Measurements from ENCODE around the gene HOXB6.

- no peak for TF ChIP-seq ZFP30 (CRISPR knock-in tag; IDR thresholded peaks at IDR 0.05)
- no peak for TF ChIP-seq PATZ1 (CRISPR knock-in tag; IDR thresholded peaks at IDR 0.05; ENCODE audit: borderline replicate concordance)
- TF ChIP-seq ZFP3 (CRISPR knock-in tag; IDR thresholded peaks at IDR 0.05): no peak
- TF ChIP-seq ARNTL (CRISPR knock-in tag; IDR thresholded peaks at IDR 0.05; ENCODE audit: borderline replicate concordance, low read depth): no peak
- no peak for TF ChIP-seq RARB (CRISPR knock-in tag; IDR thresholded peaks at IDR 0.05)
- no peak for TF ChIP-seq CREB5 (CRISPR knock-in tag; IDR thresholded peaks at IDR 0.05; ENCODE audit: low read depth)
- TF ChIP-seq ZC3H10 (CRISPR knock-in tag; IDR thresholded peaks at IDR 0.05): no peak
- no peak for TF ChIP-seq GLIS3 (CRISPR knock-in tag; IDR thresholded peaks at IDR 0.05)
- TF ChIP-seq TCF4 (CRISPR knock-in tag; IDR thresholded peaks at IDR 0.05; ENCODE audit: borderline replicate concordance): no peak
These were observed 622 bp downstream of the HOXB6 start for GRCh38 chr17:48603959-48604769.

All from SK-N-SH treated with all-trans-retinoic acid at 6 μM for 48 hours (cell line).